SK-N-SH (cell line): ENCODE results near the gene TMEM25. TPM values are rescaled to one million over a fixed set of nuclear protein-coding genes. Genes with fewer than 3 reads are reported as not detected.
"Not testable (repeated sequence)": the region's sequence is repeated elsewhere in the genome, so short reads cannot be mapped to it uniquely, and the experiment has no call there.

Source experiments
- CTCF ChIA-PET: fragments of 300-600, 350-600 bp; formaldehyde crosslinking; extraction: SDS; loops from one replicate; lab custom pipeline; 2021; lab: Yijun Ruan, JAX
- POLR2A ChIA-PET: fragments of 350-600 bp; sonication (Branson Sonifier 250); formaldehyde crosslinking; extraction: SDS; loops from one replicate; lab custom pipeline; 2020; ENCODE audit warnings: antibody characterized with exemption, inconsistent platforms; lab: Yijun Ruan, JAX
- DNase-seq: peaks from one replicate; pipeline ENCODE4 v3.0.0; 2012
- H2AFZ ChIP-seq: fragments of 200-600 bp; sonication (generic); 2 replicates; pipeline ENCODE4 v1.8.1; 2016; ENCODE audit warnings: antibody characterized with exemption, mild to moderate bottlenecking, low read depth
- H3F3A ChIP-seq: fragments of 200-600 bp; sonication (generic); replicated peaks from 2 replicates; pipeline ENCODE3; 2016; ENCODE audit warnings: antibody characterized with exemption, mild to moderate bottlenecking; ENCODE audit not compliant: insufficient read depth
- H3K27ac ChIP-seq, 2 experiments: fragments of 200-500 bp in 1 of 2; fragments of 200-600 bp in 1 of 2; sonication (Bioruptor generic) in 1 of 2; sonication (generic), shearing (Covaris generic) in 1 of 2; 2 replicates each; pipeline versions ENCODE4 v1.5.1 to v1.6.1; 2014 to 2016; ENCODE audit warnings: low read depth in 2 of 2, inconsistent platforms in 1 of 2, low read length in 1 of 2, mild to moderate bottlenecking in 1 of 2, mixed read lengths in 1 of 2
- H3K27me3 ChIP-seq: fragments of 200-600 bp; sonication (generic), shearing (Covaris generic); 2 replicates; pipeline ENCODE4 v1.6.1; 2016; ENCODE audit warnings: mixed run types; ENCODE audit not compliant: insufficient read depth
- H3K36me3 ChIP-seq, 2 experiments: fragments of 200-500 bp in 1 of 2; fragments of 200-600 bp in 1 of 2; sonication (Bioruptor generic) in 1 of 2; sonication (generic) in 1 of 2; replicated peaks in 1 of 2; 2 replicates each; pipeline versions ENCODE3 to v1.5.1; 2014 to 2016; ENCODE audit warnings: low read length in 1 of 2, mild to moderate bottlenecking in 1 of 2; ENCODE audit not compliant: insufficient read depth in 2 of 2, control insufficient read depth in 1 of 2
- H3K4me1 ChIP-seq, 2 experiments: fragments of 200-500 bp in 1 of 2; fragments of 200-600 bp in 1 of 2; sonication (Bioruptor generic) in 1 of 2; sonication (generic), shearing (Covaris generic) in 1 of 2; 2 replicates each; pipeline versions ENCODE4 v1.5.1 to v1.6.1; 2014 to 2016; ENCODE audit warnings: low read depth in 1 of 2, low read length in 1 of 2, mixed run types in 1 of 2; ENCODE audit not compliant: insufficient read depth in 2 of 2, control insufficient read depth in 1 of 2
- H3K4me2 ChIP-seq: fragments of 200-600 bp; sonication (generic), shearing (Covaris generic); 2 replicates; pipeline ENCODE4 v1.6.1; 2017; ENCODE audit warnings: mixed run types
- H3K4me3 ChIP-seq, 2 experiments: fragments of 200-500 bp in 1 of 2; fragments of 200-600 bp in 1 of 2; sonication (Bioruptor generic) in 1 of 2; sonication (generic), shearing (Covaris generic) in 1 of 2; 2 replicates each; pipeline versions ENCODE4 v1.5.1 to v1.8.1; 2014 to 2016; ENCODE audit warnings: low read depth in 2 of 2, inconsistent platforms in 1 of 2, low read length in 1 of 2, mild to moderate bottlenecking in 1 of 2, mixed read lengths in 1 of 2, moderate library complexity in 1 of 2
- H3K79me2 ChIP-seq: fragments of 200-600 bp; sonication (generic); 2 replicates; pipeline ENCODE4 v1.8.1; 2017; ENCODE audit warnings: mild to moderate bottlenecking; ENCODE audit not compliant: insufficient read depth
- H3K9ac ChIP-seq: fragments of 200-600 bp; sonication (generic); 2 replicates; pipeline ENCODE4 v1.6.1; 2017; ENCODE audit warnings: mixed run types
- H3K9me2 ChIP-seq: fragments of 200-600 bp; sonication (generic); 2 replicates; pipeline ENCODE4 v1.6.1; 2017; ENCODE audit warnings: mixed run types
- H3K9me3 ChIP-seq: fragments of 200-600 bp; sonication (generic); 2 replicates; pipeline ENCODE4 v1.6.1; 2017; ENCODE audit warnings: mixed run types, mild to moderate bottlenecking, moderate library complexity
- H4K20me1 ChIP-seq: fragments of 200-600 bp; sonication (generic); 2 replicates; pipeline ENCODE4 v1.6.1; 2017; ENCODE audit warnings: mild to moderate bottlenecking, mixed run types; ENCODE audit not compliant: insufficient read depth
- ELF1 ChIP-seq: IDR thresholded peaks from 2 replicates; pipeline ENCODE4 v1.4.0; 2012
- EP300 ChIP-seq, 2 experiments: IDR thresholded peaks; 2 replicates each; pipeline versions ENCODE4 v1.4.0 to v1.6.1; 2012; ENCODE audit warnings: borderline replicate concordance in 1 of 2, low read depth in 1 of 2, low read length in 1 of 2
- EZH2phosphoT487 ChIP-seq: fragments of 200-600 bp; sonication (generic); IDR thresholded peaks from 2 replicates; pipeline ENCODE4 v1.6.1; 2017; ENCODE audit warnings: low read depth, mixed run types, mild to moderate bottlenecking, antibody characterized with exemption, moderate library complexity, borderline replicate concordance
- FOXJ3 ChIP-seq: sonication (generic); formaldehyde crosslinking; IDR thresholded peaks from 2 replicates; pipeline ENCODE4 v1.5.1; 2020; ENCODE audit warnings: mild to moderate bottlenecking, missing genetic modification reagents
- GABPA ChIP-seq: IDR thresholded peaks from 2 replicates; pipeline ENCODE4 v1.4.0; 2012; ENCODE audit warnings: low read depth, mild to moderate bottlenecking
- IRF3 ChIP-seq: fragments of 150-350 bp; IDR thresholded peaks from 2 replicates; pipeline ENCODE4 v1.6.1; 2016; ENCODE audit warnings: mild to moderate bottlenecking, low read depth, low read length
- NFIC ChIP-seq: IDR thresholded peaks from 2 replicates; pipeline ENCODE4 v1.4.0; 2012; ENCODE audit warnings: borderline replicate concordance
- NRF1 ChIP-seq: IDR thresholded peaks from 2 replicates; pipeline ENCODE4 v1.6.1; 2012; ENCODE audit warnings: low read depth, mild to moderate bottlenecking, low read length
- SIN3A ChIP-seq: IDR thresholded peaks from 2 replicates; pipeline ENCODE4 v1.6.1; 2012; ENCODE audit warnings: low read depth, mild to moderate bottlenecking, low read length, moderate library complexity, borderline replicate concordance
- SMC3 ChIP-seq: IDR thresholded peaks from 2 replicates; pipeline ENCODE4 v1.6.1; 2012; ENCODE audit warnings: low read depth, low read length, improper control_type of control experiment
- TAF1 ChIP-seq: IDR thresholded peaks from 2 replicates; pipeline ENCODE4 v1.6.1; 2012; ENCODE audit warnings: low read depth, mild to moderate bottlenecking, low read length, moderate library complexity, borderline replicate concordance
- TCF12 ChIP-seq: IDR thresholded peaks from 2 replicates; pipeline ENCODE4 v1.4.0; 2012
- TEAD4 ChIP-seq: IDR thresholded peaks from 2 replicates; pipeline ENCODE4 v1.4.0; 2012; ENCODE audit warnings: mild to moderate bottlenecking, borderline replicate concordance; ENCODE audit not compliant: insufficient read depth
- ZBTB33 ChIP-seq: IDR thresholded peaks from 2 replicates; pipeline ENCODE4 v1.4.0; 2012; ENCODE audit warnings: low read depth, borderline replicate concordance
- WGBS: methylation state at CpG from one replicate; pipeline ENCODE4 v1.1.6; 2017; ENCODE audit warnings: low lambda C conversion rate; 5-methylcytosine and 5-hydroxymethylcytosine counted together
- polyA plus RNA-seq, 3 experiments: library from polyadenylated mRNA; depleted of rRNA; stranded (reverse); fragments of >200 nt; gene quantifications; 2 replicates each; pipeline ENCODE4 v1.2.3, GENCODE V29; 2012
- TF ChIP-seq, protein P1 (sequence below): fragments of 200-600 bp; sonication (generic); IDR thresholded peaks from 2 replicates; pipeline ENCODE4 v1.6.1; 2017; ENCODE audit warnings: antibody characterized with exemption, mild to moderate bottlenecking, moderate library complexity

The TMEM25 gene
- polyA plus RNA-seq, 1 of the 3 experiments (the other 2 are of a cell fraction), result 30.0 TPM

DNA sequence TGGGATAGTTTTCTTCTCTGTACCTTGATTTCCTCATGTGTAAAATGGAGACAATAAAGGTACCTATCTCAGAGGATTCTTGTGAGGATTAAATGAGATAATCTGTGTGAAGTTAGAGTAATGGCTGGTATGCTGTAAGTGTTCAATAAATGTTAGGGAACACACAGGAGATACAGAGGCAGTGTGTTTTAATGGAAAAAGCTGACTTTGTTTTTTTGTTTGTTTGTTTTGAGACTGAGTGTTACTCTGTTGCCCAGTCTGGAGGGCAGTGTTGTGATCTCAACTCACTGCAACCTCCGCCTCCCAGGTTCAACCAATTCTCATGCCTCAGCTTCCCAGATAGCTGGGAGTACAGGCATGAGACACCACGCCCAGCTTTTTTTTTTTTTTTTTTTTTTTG is 38.7 kb downstream of the TMEM25 start:
- peaks cover 17% of the 10 kb centered on the region for H4K20me1 ChIP-seq
- H3K9me2 ChIP-seq, result no peaks in the 10 kb centered on the region
- TF ChIP-seq IRF3, result no peak
- TF ChIP-seq TEAD4, result no peak
- TF ChIP-seq GABPA, result no peak
- TF ChIP-seq ELF1, result no peak
- no peak for TF ChIP-seq TCF12
- no peak for TF ChIP-seq TAF1
- TF ChIP-seq FOXJ3 (CRISPR knock-in tag), result no peak
- TF ChIP-seq, all 33 proteins: peak for 0
- Histone ChIP-seq H3K4me1 (peaks cover 7 to 9% of the 10 kb centered on the region in 2 experiments; a peak in 3 of 4 replicates), H3K36me3 (no peaks in the 10 kb centered on the region), H3K27ac (no peak overlapping the region), H2AFZ (no peak overlapping the region), H3K27me3 (no peaks in the 10 kb centered on the region), H3K4me3 (no peak overlapping the region), H3K9me3 (no peaks in the 10 kb centered on the region), H3K4me2 (no peak overlapping the region), H3F3A (peaks cover 5% of the 10 kb centered on the region), H3K9ac (no peak overlapping the region), H3K79me2 (peaks cover 30% of the 10 kb centered on the region)
- WGBS, result 91% methylated on average over 2 of the region's 2 CpGs
- DNase-seq, result no peak
- ChIA-PET CTCF (no interaction called here), POLR2A (no interaction called here)

DNA sequence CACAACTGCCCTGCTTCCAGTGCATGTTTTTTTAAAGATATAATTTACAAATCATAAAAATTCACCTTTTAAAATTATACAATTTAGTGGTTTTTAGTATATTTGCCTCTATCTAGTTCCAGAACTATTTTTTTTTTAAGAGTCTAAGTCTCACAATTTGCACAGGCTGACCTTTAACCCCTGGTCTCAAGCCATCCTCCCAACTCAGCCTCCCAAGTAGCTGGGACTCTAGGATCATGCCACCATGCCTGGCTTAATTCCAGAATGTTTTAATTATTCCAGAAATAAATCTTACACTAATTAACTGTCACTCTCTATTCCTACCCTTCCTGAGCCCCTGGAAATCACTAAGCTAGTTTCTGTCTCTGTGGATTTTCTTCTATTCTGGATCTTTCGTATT is 39.8 kb downstream of the TMEM25 start:
- CTCF ChIA-PET, result no interaction called here

GRCh38 chr11:118571701-118572060 is 40.7 kb downstream of the TMEM25 start:
- H3K4me3 ChIP-seq, result peak overlapping the region; percentile 85 to 92
- ChIA-PET CTCF (interaction anchor here (0.8 to 1.7 kb wide), 3 partner anchors 26 to 88 kb away, joined by 3 to 6 read pairs (median 3); no protein-coding TSS in a partner anchor), POLR2A (interaction anchor here (0.6 kb wide), 1 partner anchor 199 kb away, joined by 3 read pairs; no protein-coding TSS in a partner anchor)

More for the DNA sequence above, 39.8 kb downstream of the TMEM25 start:
- H3K4me2 ChIP-seq, result no peak overlapping the region
- no peak overlapping the region for H3K27ac ChIP-seq
- peaks cover 6 to 10% of the 10 kb centered on the region in 2 experiments; a peak in 3 of 4 replicates for H3K4me1 ChIP-seq
- DNase-seq, result no peak
- no peak for TF ChIP-seq SIN3A
- TF ChIP-seq NFIC, result no peak
- no peak for TF ChIP-seq ELF1
- TF ChIP-seq, protein P1, sequence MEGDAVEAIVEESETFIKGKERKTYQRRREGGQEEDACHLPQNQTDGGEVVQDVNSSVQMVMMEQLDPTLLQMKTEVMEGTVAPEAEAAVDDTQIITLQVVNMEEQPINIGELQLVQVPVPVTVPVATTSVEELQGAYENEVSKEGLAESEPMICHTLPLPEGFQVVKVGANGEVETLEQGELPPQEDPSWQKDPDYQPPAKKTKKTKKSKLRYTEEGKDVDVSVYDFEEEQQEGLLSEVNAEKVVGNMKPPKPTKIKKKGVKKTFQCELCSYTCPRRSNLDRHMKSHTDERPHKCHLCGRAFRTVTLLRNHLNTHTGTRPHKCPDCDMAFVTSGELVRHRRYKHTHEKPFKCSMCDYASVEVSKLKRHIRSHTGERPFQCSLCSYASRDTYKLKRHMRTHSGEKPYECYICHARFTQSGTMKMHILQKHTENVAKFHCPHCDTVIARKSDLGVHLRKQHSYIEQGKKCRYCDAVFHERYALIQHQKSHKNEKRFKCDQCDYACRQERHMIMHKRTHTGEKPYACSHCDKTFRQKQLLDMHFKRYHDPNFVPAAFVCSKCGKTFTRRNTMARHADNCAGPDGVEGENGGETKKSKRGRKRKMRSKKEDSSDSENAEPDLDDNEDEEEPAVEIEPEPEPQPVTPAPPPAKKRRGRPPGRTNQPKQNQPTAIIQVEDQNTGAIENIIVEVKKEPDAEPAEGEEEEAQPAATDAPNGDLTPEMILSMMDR, result no peak
- TF ChIP-seq NRF1, result no peak
- TF ChIP-seq ZBTB33, result no peak
- no peak for TF ChIP-seq EZH2phosphoT487
- no peak for TF ChIP-seq SMC3
- no peak for TF ChIP-seq EP300 (IDR thresholded peaks at IDR 0.05; ENCODE audit: borderline replicate concordance in 1 of 2, low read depth in 1 of 2, low read length in 1 of 2)
- H4K20me1 ChIP-seq, result peaks cover 28% of the 10 kb centered on the region
- H3K27me3 ChIP-seq, result no peaks in the 10 kb centered on the region
- no peak overlapping the region for H2AFZ ChIP-seq
- H3K9me2 ChIP-seq, result no peaks in the 10 kb centered on the region
- no peak overlapping the region for H3K4me3 ChIP-seq
- peaks cover 0 to 1% of the 10 kb centered on the region in 2 experiments for H3K36me3 ChIP-seq
- peaks cover 41% of the 10 kb centered on the region for H3K79me2 ChIP-seq
- no peaks in the 10 kb centered on the region for H3K9me3 ChIP-seq
- 97% methylated on average over 1 of the region's 1 CpG for WGBS
- H3K9ac ChIP-seq, result no peak overlapping the region
- POLR2A ChIA-PET, result no interaction called here
- H3F3A ChIP-seq, result peaks cover 5% of the 10 kb centered on the region

More at GRCh38 chr11:118571701-118572060, 40.7 kb downstream of the TMEM25 start:
- peak overlapping the region; percentile 100; the same call in 1 of the 2 replicates for H3K9ac ChIP-seq
- peaks cover 6 to 12% of the 10 kb centered on the region in 2 experiments; a peak in 3 of 4 replicates for H3K4me1 ChIP-seq
- H3K27ac ChIP-seq, result peak overlapping the region; percentile 93 to 97
- H3K9me2 ChIP-seq, H3K27me3 ChIP-seq, H3K36me3 ChIP-seq, H3K9me3 ChIP-seq, H3F3A ChIP-seq, DNase-seq: not testable (repeated sequence)
- H2AFZ ChIP-seq, result peak overlapping the region; percentile 94
- peak overlapping the region; percentile 77 for H3K4me2 ChIP-seq
- peaks cover 50% of the 10 kb centered on the region for H3K79me2 ChIP-seq
- WGBS, result 24% methylated on average over 15 of the region's 15 CpGs
- peaks cover 37% of the 10 kb centered on the region for H4K20me1 ChIP-seq
